ENCODE data around the gene DNM3. TPM values are rescaled to one million over a fixed set of nuclear protein-coding genes. Genes with fewer than 3 reads are reported as not detected.
A peak's percentile ranks its signal among the peaks of the same experiment; 100 is the strongest.

The DNM3 gene
- total and polyA plus RNA-seq, 9 of the 15 experiments (the other 6 are each of a cell fraction or from before 2014, with no cell fraction given) = 0.08 to 0.36 (median 0.22) TPM; not detected in 1

- TF ChIP-seq DNMT1 (IDR thresholded peaks at IDR 0.05) = no peak
- no peak for TF ChIP-seq POLR2H (tag; IDR thresholded peaks at IDR 0.05; ENCODE audit: low read depth)
- TF ChIP-seq HSF4 (CRISPR knock-in tag; IDR thresholded peaks at IDR 0.05; ENCODE audit: borderline replicate concordance) = 0 out of 2 replicates have a peak, but pooled peaks have one; percentile 60
- peak; percentile 77 to 90; a peak in 3 of 4 replicates for TF ChIP-seq RCOR1 (IDR thresholded peaks at IDR 0.05; ENCODE audit: borderline replicate concordance in 1 of 2, low read depth in 2 of 2, low read length in 2 of 2)
- TF ChIP-seq, protein P1, sequence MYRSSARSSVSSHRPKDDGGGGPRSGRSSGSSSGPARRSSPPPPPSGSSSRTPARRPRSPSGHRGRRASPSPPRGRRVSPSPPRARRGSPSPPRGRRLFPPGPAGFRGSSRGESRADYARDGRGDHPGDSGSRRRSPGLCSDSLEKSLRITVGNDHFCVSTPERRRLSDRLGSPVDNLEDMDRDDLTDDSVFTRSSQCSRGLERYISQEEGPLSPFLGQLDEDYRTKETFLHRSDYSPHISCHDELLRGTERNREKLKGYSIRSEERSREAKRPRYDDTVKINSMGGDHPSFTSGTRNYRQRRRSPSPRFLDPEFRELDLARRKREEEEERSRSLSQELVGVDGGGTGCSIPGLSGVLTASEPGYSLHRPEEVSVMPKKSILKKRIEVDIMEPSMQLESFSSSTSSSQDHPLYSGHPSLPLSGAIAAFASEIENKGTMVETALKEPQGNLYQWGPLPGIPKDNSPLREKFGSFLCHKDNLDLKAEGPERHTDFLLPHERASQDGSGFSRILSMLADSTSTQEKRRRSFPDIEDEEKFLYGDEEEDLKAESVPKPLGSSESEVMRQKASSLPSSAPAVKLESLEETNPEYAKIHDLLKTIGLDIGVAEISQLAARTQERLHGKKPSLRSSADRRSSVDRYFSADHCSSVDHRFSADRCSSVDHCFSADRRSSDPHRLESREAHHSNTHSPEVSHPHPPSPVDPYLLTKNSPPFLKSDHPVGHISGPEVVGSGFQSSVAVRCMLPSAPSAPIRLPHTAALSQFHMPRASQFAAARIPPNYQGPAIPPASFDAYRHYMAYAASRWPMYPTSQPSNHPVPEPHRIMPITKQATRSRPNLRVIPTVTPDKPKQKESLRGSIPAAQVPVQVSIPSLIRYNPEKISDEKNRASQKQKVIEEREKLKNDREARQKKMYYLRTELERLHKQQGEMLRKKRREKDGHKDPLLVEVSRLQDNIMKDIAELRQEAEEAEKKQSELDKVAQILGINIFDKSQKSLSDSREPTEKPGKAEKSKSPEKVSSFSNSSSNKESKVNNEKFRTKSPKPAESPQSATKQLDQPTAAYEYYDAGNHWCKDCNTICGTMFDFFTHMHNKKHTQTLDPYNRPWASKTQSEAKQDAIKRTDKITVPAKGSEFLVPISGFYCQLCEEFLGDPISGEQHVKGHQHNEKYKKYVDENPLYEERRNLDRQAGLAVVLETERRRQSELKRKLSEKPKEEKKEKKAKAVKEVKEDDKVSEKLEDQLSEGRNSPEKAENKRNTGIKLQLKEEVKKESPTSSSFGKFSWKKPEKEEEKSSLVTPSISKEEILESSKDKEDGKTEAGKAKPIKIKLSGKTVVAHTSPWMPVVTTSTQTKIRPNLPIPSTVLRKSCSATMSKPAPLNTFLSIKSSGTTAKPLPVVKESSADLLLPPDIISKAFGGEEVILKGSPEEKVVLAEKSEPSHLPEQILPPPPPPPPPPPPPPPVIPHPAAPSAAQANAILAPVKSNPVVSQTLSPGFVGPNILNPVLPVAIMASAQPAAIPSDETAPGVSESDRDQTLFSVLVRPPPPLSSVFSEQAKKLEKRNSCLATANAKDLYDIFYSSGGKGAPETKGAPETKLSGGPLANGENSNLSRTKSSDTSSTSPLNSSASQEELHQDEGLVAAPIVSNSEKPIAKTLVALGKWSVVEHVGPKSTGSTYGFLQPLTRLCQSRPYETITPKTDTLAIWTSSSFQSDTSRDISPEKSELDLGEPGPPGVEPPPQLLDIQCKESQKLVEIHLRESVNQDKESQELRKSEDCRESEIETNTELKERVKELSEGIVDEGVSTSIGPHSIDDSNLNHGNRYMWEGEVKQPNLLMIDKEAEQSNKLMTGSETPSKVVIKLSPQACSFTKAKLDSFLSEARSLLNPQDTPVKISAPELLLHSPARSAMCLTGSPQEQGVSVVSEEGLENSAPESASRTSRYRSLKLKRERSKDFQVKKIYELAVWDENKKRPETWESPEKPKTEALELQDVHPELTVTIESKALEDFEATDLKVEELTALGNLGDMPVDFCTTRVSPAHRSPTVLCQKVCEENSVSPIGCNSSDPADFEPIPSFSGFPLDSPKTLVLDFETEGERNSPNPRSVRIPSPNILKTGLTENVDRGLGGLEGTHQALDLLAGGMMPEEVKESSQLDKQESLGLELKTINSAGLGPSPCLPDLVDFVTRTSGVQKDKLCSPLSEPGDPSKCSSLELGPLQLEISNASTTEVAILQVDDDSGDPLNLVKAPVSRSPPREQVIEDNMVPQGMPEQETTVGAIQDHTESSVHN (IDR thresholded peaks at IDR 0.05; ENCODE audit: borderline replicate concordance in 1 of 2, low read depth in 1 of 2) = no peak
- peak; percentile 90 for TF ChIP-seq ZNF583 (CRISPR knock-in tag; IDR thresholded peaks at IDR 0.05)
- no peak for TF ChIP-seq C11orf30 (IDR thresholded peaks at IDR 0.05; ENCODE audit: low read depth)
- no peak for TF ChIP-seq SP2 (IDR thresholded peaks at IDR 0.05; ENCODE audit: extremely low read depth, low read depth, low read length, poor library complexity, severe bottlenecking)
- no peak for TF ChIP-seq ARHGAP35 (IDR thresholded peaks at IDR 0.05; ENCODE audit: partially characterized antibody)
- peak; percentile 50 for TF ChIP-seq ZNF41 (CRISPR knock-in tag; conservative IDR thresholded peaks at IDR 0.05)
- TF ChIP-seq GTF2A2 (tag; IDR thresholded peaks at IDR 0.05) = peak; percentile 73
- no peak for TF ChIP-seq GTF2F1 (IDR thresholded peaks at IDR 0.05; ENCODE audit: low read depth, low read length)
- TF ChIP-seq, protein P2, sequence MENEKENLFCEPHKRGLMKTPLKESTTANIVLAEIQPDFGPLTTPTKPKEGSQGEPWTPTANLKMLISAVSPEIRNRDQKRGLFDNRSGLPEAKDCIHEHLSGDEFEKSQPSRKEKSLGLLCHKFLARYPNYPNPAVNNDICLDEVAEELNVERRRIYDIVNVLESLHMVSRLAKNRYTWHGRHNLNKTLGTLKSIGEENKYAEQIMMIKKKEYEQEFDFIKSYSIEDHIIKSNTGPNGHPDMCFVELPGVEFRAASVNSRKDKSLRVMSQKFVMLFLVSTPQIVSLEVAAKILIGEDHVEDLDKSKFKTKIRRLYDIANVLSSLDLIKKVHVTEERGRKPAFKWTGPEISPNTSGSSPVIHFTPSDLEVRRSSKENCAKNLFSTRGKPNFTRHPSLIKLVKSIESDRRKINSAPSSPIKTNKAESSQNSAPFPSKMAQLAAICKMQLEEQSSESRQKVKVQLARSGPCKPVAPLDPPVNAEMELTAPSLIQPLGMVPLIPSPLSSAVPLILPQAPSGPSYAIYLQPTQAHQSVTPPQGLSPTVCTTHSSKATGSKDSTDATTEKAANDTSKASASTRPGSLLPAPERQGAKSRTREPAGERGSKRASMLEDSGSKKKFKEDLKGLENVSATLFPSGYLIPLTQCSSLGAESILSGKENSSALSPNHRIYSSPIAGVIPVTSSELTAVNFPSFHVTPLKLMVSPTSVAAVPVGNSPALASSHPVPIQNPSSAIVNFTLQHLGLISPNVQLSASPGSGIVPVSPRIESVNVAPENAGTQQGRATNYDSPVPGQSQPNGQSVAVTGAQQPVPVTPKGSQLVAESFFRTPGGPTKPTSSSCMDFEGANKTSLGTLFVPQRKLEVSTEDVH (IDR thresholded peaks at IDR 0.05; ENCODE audit: low read depth, partially characterized antibody) = no peak
- no peak for TF ChIP-seq ATF6 (CRISPR knock-in tag; IDR thresholded peaks at IDR 0.05)
Measured at GRCh38 chr1:172456344-172456769, 615.1 kb downstream of the DNM3 start (continued).
